Vagina (tissue), 2 donors: Measurements from ENCODE around the gene GABARAP.

Experiments used
- CTCF ChIP-seq, 3 experiments: fragments of 450-650 bp in 2 of 3; fragments of 200-600 bp in 1 of 3; sonication (generic) in 1 of 3; IDR thresholded peaks; one replicate each; pipeline ENCODE4 v1.5.1; 2017 to 2019; ENCODE audit warnings: antibody characterized with exemption in 3 of 3, mild to moderate bottlenecking in 2 of 3, moderate library complexity in 2 of 3
- POLR2A ChIP-seq, 2 donors: fragments of 450-650 bp; IDR thresholded peaks; one replicate each; pipeline ENCODE4 v1.6.1; 2017; ENCODE audit warnings: antibody characterized with exemption in 2 of 2, mild to moderate bottlenecking in 2 of 2, moderate library complexity in 2 of 2
- POLR2AphosphoS5 ChIP-seq, 2 donors: sonication (generic); formaldehyde crosslinking; IDR thresholded peaks; one replicate each; pipeline ENCODE4 v1.9.0; 2017; ENCODE audit warnings: antibody characterized with exemption in 2 of 2, mild to moderate bottlenecking in 2 of 2, low read depth in 1 of 2; ENCODE audit not compliant: insufficient read depth in 1 of 2

- TF ChIP-seq POLR2A (IDR thresholded peaks at IDR 0.05), result no peak
- TF ChIP-seq CTCF (IDR thresholded peaks at IDR 0.05), result no peak
- TF ChIP-seq POLR2AphosphoS5 (IDR thresholded peaks at IDR 0.05; ENCODE audit: insufficient read depth in 1 of 2, low read depth in 1 of 2), result no peak
These were observed 4.9 kb downstream of the GABARAP start for GRCh38 chr17:7237266-7237760.
